AG04450 (cell line): Measurements from ENCODE around the gene MACROD2. TPM values are rescaled to one million over a fixed set of nuclear protein-coding genes. Genes with fewer than 3 reads are reported as not detected.

Experiments used
- CTCF ChIA-PET: fragments of 300-600, 350-600 bp; formaldehyde crosslinking; extraction: SDS; loops from one replicate; lab custom pipeline; 2022; ENCODE audit warnings: antibody characterized with exemption, inconsistent platforms; lab: Charles Lee
- POLR2A ChIA-PET: fragments of 350-600 bp; formaldehyde crosslinking; extraction: SDS; loops from one replicate; lab custom pipeline; 2021; ENCODE audit warnings: antibody characterized with exemption, inconsistent platforms; lab: Yijun Ruan, JAX
- DNase-seq: peaks from one replicate; pipeline ENCODE4 v3.0.0-alpha.2; 2011; ENCODE audit warnings: low read depth, low spot score
- H3K27ac ChIP-seq: one replicate; pipeline ENCODE4 v1.5.1; 2012; ENCODE audit warnings: low read depth, low read length, control low read depth
- H3K27me3 ChIP-seq: one replicate; pipeline ENCODE4 v1.6.0; 2012; ENCODE audit warnings: low read length; ENCODE audit not compliant: control insufficient read depth, insufficient read depth
- H3K4me3 ChIP-seq: 2 replicates; pipeline ENCODE4 v1.5.1; 2011; ENCODE audit warnings: mild to moderate bottlenecking, low read depth, low read length, control low read depth
- H3K9me3 ChIP-seq: 2 replicates; pipeline ENCODE4 v1.5.1; 2012; ENCODE audit warnings: low read length; ENCODE audit not compliant: control insufficient read depth, insufficient read depth
- CTCF ChIP-seq: IDR thresholded peaks from 2 replicates; pipeline ENCODE4 v1.5.1; 2011; ENCODE audit warnings: low read depth, low read length, control low read depth, inconsistent platforms
- polyA plus RNA-seq: library from polyadenylated mRNA; depleted of rRNA; stranded (reverse); fragments of >200 nt; gene quantifications from 2 replicates; pipeline ENCODE4 v1.2.3, GENCODE V29; 2011

MACROD2 gene
- polyA plus RNA-seq, 1 experiment, result 0.02 TPM

GRCh38 chr20:14956538-14956937 lies 961.2 kb downstream of the MACROD2 start:
- Histone ChIP-seq H3K27ac (no peak overlapping the region), H3K9me3 (no peaks in the 10 kb centered on the region), H3K27me3 (no peaks in the 10 kb centered on the region), H3K4me3 (no peak overlapping the region)
- ChIA-PET POLR2A (no interaction called here), CTCF (interaction anchor here (0.7 kb wide), 1 partner anchor 20 kb away, joined by 3 read pairs; no protein-coding TSS in a partner anchor)
- no peak for DNase-seq
- no peak for TF ChIP-seq CTCF

GRCh38 chr20:14957402-14957801 lies 962.1 kb downstream of the MACROD2 start:
- H3K27me3 ChIP-seq, result no peaks in the 10 kb centered on the region
- POLR2A ChIA-PET, result no interaction called here

GRCh38 chr20:14958626-14959025 lies 963.3 kb downstream of the MACROD2 start:
- POLR2A ChIA-PET, result no interaction called here
- no peak for TF ChIP-seq CTCF
- DNase-seq, result no peak
- Histone ChIP-seq H3K27me3 (no peaks in the 10 kb centered on the region), H3K4me3 (no peak overlapping the region), H3K27ac (no peak overlapping the region), H3K9me3 (no peaks in the 10 kb centered on the region)
- CTCF ChIA-PET, result no interaction called here

More at GRCh38 chr20:14957402-14957801, 962.1 kb downstream of the MACROD2 start:
- Histone ChIP-seq H3K27ac (no peak overlapping the region), H3K4me3 (no peak overlapping the region), H3K9me3 (no peaks in the 10 kb centered on the region)
- TF ChIP-seq CTCF, result no peak
- no peak for DNase-seq
- CTCF ChIA-PET, result interaction anchor here (0.7 kb wide), 1 partner anchor 19 kb away, joined by 3 read pairs; no protein-coding TSS in a partner anchor

GRCh38 chr20:14959506-14960475 lies 964.5 kb downstream of the MACROD2 start:
- ChIA-PET POLR2A (no interaction called here), CTCF (no interaction called here)
- no peaks in the 10 kb centered on the region for H3K27me3 ChIP-seq
- no peak for TF ChIP-seq CTCF
- no peak for DNase-seq
- no peaks in the 10 kb centered on the region for H3K9me3 ChIP-seq
- H3K27ac ChIP-seq, result no peak overlapping the region
- no peak overlapping the region for H3K4me3 ChIP-seq

- ChIA-PET CTCF (no interaction called here), POLR2A (no interaction called here)
- H3K27ac ChIP-seq, result no peak overlapping the region
- DNase-seq, result no peak
- H3K4me3 ChIP-seq, result no peak overlapping the region
- TF ChIP-seq CTCF, result no peak
- no peaks in the 10 kb centered on the region for H3K9me3 ChIP-seq
- no peaks in the 10 kb centered on the region for H3K27me3 ChIP-seq
Measured at GRCh38 chr20:14960831-14961230, 965.5 kb downstream of the MACROD2 start.
